ENCODE results near the gene ARMC7. TPM values are rescaled to one million over a fixed set of nuclear protein-coding genes. Genes with fewer than 3 reads are reported as not detected.
"Not testable (repeated sequence)": the region's sequence is repeated elsewhere in the genome, so short reads cannot be mapped to it uniquely, and the experiment has no call there.

ARMC7 gene
- total RNA-seq, 1 experiment from 2014 or later, result 5.4 TPM

GRCh38 chr17:75159196-75160031 lies 49.6 kb downstream of the ARMC7 start:
- no peak for DNase-seq (ENCODE audit: low read depth, low spot score)
- in situ Hi-C loops (cut with HindIII; ENCODE audit: low pct_unique_long_range_greater_than_20kb, low sequenced_read_pairs), result no loop called here

DNA sequence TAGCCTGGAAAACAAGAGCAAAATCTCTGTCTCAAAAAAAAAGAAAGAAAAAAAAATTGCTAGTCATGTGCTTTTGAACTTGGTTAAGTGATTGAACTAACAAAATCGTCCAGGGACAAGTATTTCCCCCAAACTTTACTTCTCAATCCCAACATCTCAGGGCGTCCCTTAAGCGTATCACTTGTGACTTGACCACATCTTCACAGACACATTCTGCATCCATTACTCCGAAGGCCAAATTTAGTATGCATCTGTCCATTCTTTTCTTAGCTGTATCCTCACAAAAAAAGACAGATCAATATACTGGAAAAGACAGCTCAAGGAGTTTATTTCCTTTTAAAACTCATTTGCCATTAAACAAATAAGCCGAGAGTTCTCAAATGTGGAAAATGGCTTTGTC lies 50.4 kb downstream of the ARMC7 start:
- in situ Hi-C loops (cut with HindIII; ENCODE audit: low pct_unique_long_range_greater_than_20kb, low sequenced_read_pairs), result no loop called here

DNA sequence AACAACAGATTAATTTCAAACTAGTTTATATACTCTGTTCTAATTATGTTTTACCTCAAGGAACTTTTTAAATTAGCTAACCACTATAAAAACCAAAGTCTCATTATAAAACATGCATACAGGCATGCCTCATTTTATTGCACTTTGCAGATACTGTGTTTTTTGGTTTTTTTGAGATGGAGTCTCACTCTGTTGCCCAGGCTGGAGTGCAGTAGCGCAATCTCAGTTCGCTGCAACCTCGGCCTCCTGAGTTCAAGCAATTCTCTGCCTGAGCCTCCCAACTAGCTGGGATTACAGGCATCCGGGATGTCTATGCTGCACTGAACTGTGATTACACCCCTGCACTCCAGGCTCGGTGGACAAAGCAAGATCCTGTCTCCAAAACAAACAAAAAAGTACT lies 53.3 kb downstream of the ARMC7 start:
- no peak for DNase-seq (ENCODE audit: low read depth, low spot score)
- in situ Hi-C loops (cut with HindIII; ENCODE audit: low pct_unique_long_range_greater_than_20kb, low sequenced_read_pairs), result no loop called here

More for the DNA sequence above, 50.4 kb downstream of the ARMC7 start:
- DNase-seq (ENCODE audit: low read depth, low spot score), result no peak

DNA sequence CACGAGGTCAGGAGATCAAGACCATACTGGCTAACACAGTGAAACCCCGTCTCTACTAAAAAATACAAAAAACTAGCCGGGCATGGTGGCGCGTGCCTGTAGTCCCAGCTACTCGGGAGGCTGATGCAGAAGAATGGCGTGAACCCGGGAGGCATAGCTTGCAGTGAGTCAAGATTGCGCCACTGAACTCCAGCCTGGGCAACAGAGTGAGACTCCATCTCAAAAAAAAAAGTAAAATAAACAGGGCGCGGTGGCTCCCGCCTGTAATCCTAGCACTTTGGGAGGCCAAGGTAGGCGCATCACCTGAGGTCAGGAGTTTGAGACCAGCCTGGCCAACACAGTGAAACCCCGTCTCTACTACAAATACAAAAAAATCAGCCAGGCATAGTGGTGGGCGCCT lies 54.8 kb downstream of the ARMC7 start:
- DNase-seq (ENCODE audit: low read depth, low spot score); in situ Hi-C loops (cut with HindIII; ENCODE audit: low pct_unique_long_range_greater_than_20kb, low sequenced_read_pairs): not testable (repeated sequence)

- in situ Hi-C loops (cut with HindIII; ENCODE audit: low pct_unique_long_range_greater_than_20kb, low sequenced_read_pairs), result no loop called here
- no peak for DNase-seq (ENCODE audit: low read depth, low spot score)
These were observed 59.2 kb downstream of the ARMC7 start for GRCh38 chr17:75168998-75169397.

DNA sequence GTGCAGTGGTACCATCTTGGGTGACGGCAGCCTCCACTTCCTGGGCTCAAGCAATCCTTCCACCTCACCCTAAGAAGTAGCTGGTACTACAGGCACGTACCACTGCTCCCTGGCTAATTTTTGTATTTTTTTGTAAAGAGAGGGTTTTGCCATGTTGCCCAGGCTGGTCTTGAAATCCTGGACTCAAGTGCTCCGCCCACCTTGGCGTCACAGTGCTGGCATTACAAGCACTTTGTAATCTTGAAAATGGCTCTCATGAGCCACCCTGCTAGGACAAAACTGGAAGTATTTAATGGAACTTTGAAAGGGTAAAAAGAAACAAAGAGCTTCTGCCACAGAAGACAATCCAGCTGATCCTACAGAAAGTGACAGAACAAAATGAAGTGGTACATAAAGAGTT lies 63.8 kb downstream of the ARMC7 start:
- DNase-seq (ENCODE audit: low read depth, low spot score), result no peak
- in situ Hi-C loops (cut with HindIII; ENCODE audit: low pct_unique_long_range_greater_than_20kb, low sequenced_read_pairs), result no loop called here

DNA sequence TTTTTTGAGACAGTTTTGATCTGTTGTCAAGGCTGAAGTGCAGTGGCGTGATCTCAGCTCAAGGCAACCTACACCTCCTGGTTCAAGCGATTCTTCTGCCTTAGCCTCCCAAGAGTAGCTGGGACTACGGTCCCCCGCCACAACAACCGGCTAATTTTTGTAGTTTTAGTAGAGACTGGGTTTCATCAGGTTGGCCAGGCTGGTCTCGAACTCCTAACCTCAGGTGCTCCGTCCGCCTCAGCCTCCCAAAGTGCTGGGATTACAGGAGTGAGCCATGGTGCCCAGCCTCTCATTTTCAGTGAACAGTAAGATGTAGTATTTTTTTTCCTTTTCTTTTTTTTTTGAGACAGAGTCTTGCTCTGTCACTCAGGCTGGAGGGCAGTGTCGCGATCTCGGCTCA lies 65.2 kb downstream of the ARMC7 start:
- DNase-seq (ENCODE audit: low read depth, low spot score), result no peak
- in situ Hi-C loops (cut with HindIII; ENCODE audit: low pct_unique_long_range_greater_than_20kb, low sequenced_read_pairs), result no loop called here

DNA sequence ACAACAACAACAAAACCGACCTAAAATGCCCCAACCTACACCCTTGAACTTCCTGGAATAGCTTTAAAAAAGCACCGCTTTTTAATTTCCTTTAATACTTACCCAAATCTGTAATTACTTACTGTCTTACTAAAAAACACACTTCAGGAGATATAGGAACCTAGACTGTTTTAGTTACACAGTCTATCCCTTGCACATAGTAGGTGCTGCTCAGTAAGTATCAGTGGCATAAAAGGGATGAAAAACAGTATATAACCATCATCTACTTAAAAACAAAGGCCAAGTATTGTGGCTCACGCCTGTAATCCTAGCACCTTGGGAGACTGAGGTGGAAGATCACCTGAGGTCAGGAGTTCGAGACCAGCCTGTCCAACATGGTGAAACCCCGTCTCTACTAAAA lies 66.9 kb downstream of the ARMC7 start:
- in situ Hi-C loops (cut with HindIII; ENCODE audit: low pct_unique_long_range_greater_than_20kb, low sequenced_read_pairs), result no loop called here
- no peak for DNase-seq (ENCODE audit: low read depth, low spot score)

GRCh38 chr17:75178453-75178852 lies 68.7 kb downstream of the ARMC7 start:
- in situ Hi-C loops (cut with HindIII; ENCODE audit: low pct_unique_long_range_greater_than_20kb, low sequenced_read_pairs), result no loop called here

More at GRCh38 chr17:75178453-75178852, 68.7 kb downstream of the ARMC7 start:
- DNase-seq (ENCODE audit: low read depth, low spot score), result no peak

Small RNA genes lying within 50 kb of the gene (small RNA-seq; reads per million reads assigned to genes)
- 0 reads per million in 2 experiments for gene AC111186.1
- 0 reads per million in 2 experiments for gene RF00019

Other genes with a start within 250 kb of the ARMC7 start
- 42.4 and 48.1 TPM in 2 replicates for gene FDXR, start 237.0 kb upstream of the ARMC7 start, total RNA-seq (2014; rRNA removed; shearing (Covaris generic))
- not detected in 2 replicates for gene FADS6, start 216.3 kb upstream of the ARMC7 start, total RNA-seq (2014; rRNA removed; shearing (Covaris generic))
- gene USH1G, start 186.7 kb upstream of the ARMC7 start, total RNA-seq (2014; rRNA removed; shearing (Covaris generic)), result not detected in 2 replicates
- not detected in 2 replicates for gene OTOP2, start 185.7 kb upstream of the ARMC7 start, total RNA-seq (2014; rRNA removed; shearing (Covaris generic))
- gene OTOP3, start 174.1 kb upstream of the ARMC7 start, total RNA-seq (2014; rRNA removed; shearing (Covaris generic)), result not detected in 2 replicates
- gene HID1, start 137.2 kb upstream of the ARMC7 start, total RNA-seq (2014; rRNA removed; shearing (Covaris generic)), result 0.21 TPM in 1 of 2 replicates, not detected in the other
- 3.2 and 3.9 TPM in 2 replicates for gene CDR2L, start 122.3 kb upstream of the ARMC7 start, total RNA-seq (2014; rRNA removed; shearing (Covaris generic))
- gene MRPL58, start 97.3 kb upstream of the ARMC7 start, total RNA-seq (2014; rRNA removed; shearing (Covaris generic)), result 92.6 and 96.0 TPM in 2 replicates
- gene ATP5PD, start 63.0 kb upstream of the ARMC7 start, total RNA-seq (2014; rRNA removed; shearing (Covaris generic)), result 557 and 623 TPM in 2 replicates
- gene KCTD2, start 62.7 kb upstream of the ARMC7 start, total RNA-seq (2014; rRNA removed; shearing (Covaris generic)), result 23.3 and 26.6 TPM in 2 replicates
- 0.19 TPM in 1 of 2 replicates, not detected in the other for gene SLC16A5, start 22.0 kb upstream of the ARMC7 start, total RNA-seq (2014; rRNA removed; shearing (Covaris generic))
- gene NT5C, start 21.8 kb downstream of the ARMC7 start, total RNA-seq (2014; rRNA removed; shearing (Covaris generic)), result 44.5 and 46.7 TPM in 2 replicates
- gene JPT1, start 44.5 kb downstream of the ARMC7 start, total RNA-seq (2014; rRNA removed; shearing (Covaris generic)), result 148 and 158 TPM in 2 replicates
- gene SUMO2, start 73.0 kb downstream of the ARMC7 start, total RNA-seq (2014; rRNA removed; shearing (Covaris generic)), result 206 and 213 TPM in 2 replicates
- 46.0 and 49.4 TPM in 2 replicates for gene NUP85, start 95.7 kb downstream of the ARMC7 start, total RNA-seq (2014; rRNA removed; shearing (Covaris generic))
- gene GGA3, start 151.6 kb downstream of the ARMC7 start, total RNA-seq (2014; rRNA removed; shearing (Covaris generic)), result 15.7 and 17.4 TPM in 2 replicates
- 184 and 188 TPM in 2 replicates for gene MRPS7, start 151.9 kb downstream of the ARMC7 start, total RNA-seq (2014; rRNA removed; shearing (Covaris generic))
- 20.8 and 22.9 TPM in 2 replicates for gene MIF4GD, start 161.3 kb downstream of the ARMC7 start, total RNA-seq (2014; rRNA removed; shearing (Covaris generic))
- gene SLC25A19, start 179.5 kb downstream of the ARMC7 start, total RNA-seq (2014; rRNA removed; shearing (Covaris generic)), result 18.1 and 21.0 TPM in 2 replicates

All from SK-MEL-5 (cell line).